GM12878 (cell line): Measurements from ENCODE around the gene PRKAB1. TPM values are rescaled to one million over a fixed set of nuclear protein-coding genes. Genes with fewer than 3 reads are reported as not detected.

ENCODE experiments used
- ATAC-seq: fragments of 200-7000 bp; cut with Tn5 transposase; 3 replicates; pipeline ENCODE4 v1.9.1; 2020; ENCODE audit warnings: mild to moderate bottlenecking, moderate library complexity
- BruUV-seq: library from RNA; stranded (reverse); fragments of 400-500 nt; replicated peaks from 2 replicates; lab custom pipeline; 2021; lab: Mats Ljungman, UMichigan
- CTCF ChIA-PET: fragments of 300-600 bp; sonication (Branson Sonifier 250); formaldehyde crosslinking; extraction: SDS; loops from one replicate; lab custom pipeline; 2021; ENCODE audit warnings: inconsistent platforms; lab: Yijun Ruan, JAX
- POLR2A ChIA-PET: fragments of 350-600 bp; formaldehyde crosslinking; extraction: SDS; loops from one replicate; lab custom pipeline; 2021; ENCODE audit warnings: inconsistent platforms; lab: Charles Lee
- RAD21 ChIA-PET: fragments of 300-600 bp; sonication (Branson Sonifier 250); formaldehyde crosslinking; loops from one replicate; lab custom pipeline; 2023; ENCODE audit warnings: antibody characterized with exemption; ENCODE audit not compliant: unreplicated experiment; lab: Charles Lee
- SMC1A ChIA-PET: fragments of 300-600 bp; sonication (Branson Sonifier 250); formaldehyde crosslinking; loops from one replicate; lab custom pipeline; 2023; ENCODE audit not compliant: unreplicated experiment, uncharacterized antibody; lab: Charles Lee
- DNase-seq: peaks from one replicate; pipeline ENCODE4 v3.0.0-alpha.2; 2011; ENCODE audit warnings: low read depth, low spot score
- FAIRE-seq: peaks from 3 replicates; lab custom pipeline; 2011; peaks lifted over from hg19 to GRCh38; lab: Jason Lieb, UNC
- H2AFZ ChIP-seq: 2 replicates; pipeline ENCODE4 v1.6.0; 2011; ENCODE audit warnings: low read depth, low read length, control low read depth; ENCODE audit not compliant: control insufficient read depth
- H3K27ac ChIP-seq: 2 replicates; pipeline ENCODE4 v1.5.1; 2011; ENCODE audit warnings: control low read depth; ENCODE audit not compliant: control insufficient read depth, insufficient read depth
- H3K27me3 ChIP-seq, 2 experiments: replicated peaks in 1 of 2; 2 replicates each; pipeline versions ENCODE4 v1.6.0 to v1.6.1; 2011; ENCODE audit warnings: low read length in 1 of 2; ENCODE audit not compliant: control insufficient read depth in 2 of 2, insufficient read depth in 2 of 2
- H3K36me3 ChIP-seq, 2 experiments: 2 replicates each; pipeline ENCODE4 v1.5.1; 2011; ENCODE audit warnings: low read length in 1 of 2; ENCODE audit not compliant: control insufficient read depth in 2 of 2, insufficient read depth in 2 of 2
- H3K4me1 ChIP-seq: 2 replicates; pipeline ENCODE4 v1.6.1; 2011; ENCODE audit warnings: mild to moderate bottlenecking, low read length, moderate library complexity, mixed read lengths; ENCODE audit not compliant: control insufficient read depth, insufficient read depth
- H3K4me2 ChIP-seq: 2 replicates; pipeline ENCODE4 v1.6.0; 2011; ENCODE audit warnings: control low read depth; ENCODE audit not compliant: control insufficient read depth, insufficient read depth
- H3K4me3 ChIP-seq: fragments of 200-600 bp; sonication (generic); 2 replicates; pipeline ENCODE4 v1.5.1; 2016
- H3K79me2 ChIP-seq: 2 replicates; pipeline ENCODE4 v1.6.0; 2011; ENCODE audit warnings: low read length; ENCODE audit not compliant: control insufficient read depth, insufficient read depth
- H3K9ac ChIP-seq: 2 replicates; pipeline ENCODE4 v1.8.0; 2011; ENCODE audit warnings: low read length, control low read depth, mixed read lengths; ENCODE audit not compliant: control insufficient read depth, insufficient read depth
- H3K9me3 ChIP-seq: replicated peaks from 3 replicates; pipeline ENCODE4 v1.5.1; 2011; ENCODE audit warnings: mild to moderate bottlenecking, low read length; ENCODE audit not compliant: control insufficient read depth, insufficient read depth
- H4K20me1 ChIP-seq: 2 replicates; pipeline ENCODE4 v1.6.0; 2011; ENCODE audit not compliant: control insufficient read depth, insufficient read depth
- NFXL1 ChIP-seq: fragments of 450-650 bp; IDR thresholded peaks from 2 replicates; pipeline ENCODE4 v1.6.1; 2017; ENCODE audit warnings: antibody characterized with exemption, mild to moderate bottlenecking, borderline replicate concordance
- POLR2AphosphoS5 ChIP-seq: IDR thresholded peaks from 2 replicates; pipeline ENCODE4 v1.6.1; 2011; ENCODE audit warnings: mild to moderate bottlenecking, low read length, inconsistent platforms
- WGBS: methylation state at CpG from one replicate; pipeline ENCODE4 v1.1.6; 2016; ENCODE audit warnings: low lambda C conversion rate; ENCODE audit not compliant: insufficient replicate concordance, insufficient coverage; ENCODE audit errors: missing lambda C conversion rate; 5-methylcytosine and 5-hydroxymethylcytosine counted together
- in situ Hi-C: fragments of 300-500 bp; cut with MboI; formaldehyde crosslinking; loops from 9 replicates; pipeline ENCODE4 v1.14.3; 2018; ENCODE audit warnings: mixed read lengths
- intact Hi-C: fragments of 100-400 bp; cut with micrococcal nuclease; formaldehyde crosslinking; loops from one replicate; pipeline ENCODE4 v1.14.2; 2022; ENCODE audit not compliant: unreplicated experiment
- polyA plus RNA-seq, 11 experiments: library from polyadenylated mRNA; depleted of rRNA in 4 of 11; unstranded in 6 of 11; stranded (reverse) in 5 of 11; fragments of >200 nt; fragmentation: Nextera tagmentation in 4 of 11; fragmentation: Illumina TruSeq in 1 of 11; extraction: Ambion mirVana in 4 of 11; extraction: Trizol in 1 of 11; gene quantifications; 1 replicate in 1 of 11; 2 replicates in 10 of 11; pipeline versions ENCODE4 v1.2.1 to v1.2.3, GENCODE V29; 2011 to 2016; ENCODE audit warnings: inconsistent platforms in 2 of 11, missing spikeins in 2 of 11, low read depth in 1 of 11
- total RNA-seq, 4 experiments: library from RNA; depleted of rRNA in 3 of 4; stranded (reverse); fragments of >200 nt in 3 of 4; fragmentation: Illumina TruSeq in 1 of 4; extraction: Trizol in 1 of 4; gene quantifications; 2 replicates each; pipeline versions ENCODE4 v1.2.1 to v1.2.3, GENCODE V29; 2013 to 2021
- TF ChIP-seq, protein P1 (sequence below): fragments of 450-650 bp; IDR thresholded peaks from 2 replicates; pipeline ENCODE4 v1.6.1; 2016; ENCODE audit warnings: mild to moderate bottlenecking

PRKAB1 gene
- total and polyA plus RNA-seq, 10 of the 15 experiments (the other 5 are each of a cell fraction or from before 2014, with no cell fraction given): 24.6 to 85.0 (median 50.6) TPM

DNA sequence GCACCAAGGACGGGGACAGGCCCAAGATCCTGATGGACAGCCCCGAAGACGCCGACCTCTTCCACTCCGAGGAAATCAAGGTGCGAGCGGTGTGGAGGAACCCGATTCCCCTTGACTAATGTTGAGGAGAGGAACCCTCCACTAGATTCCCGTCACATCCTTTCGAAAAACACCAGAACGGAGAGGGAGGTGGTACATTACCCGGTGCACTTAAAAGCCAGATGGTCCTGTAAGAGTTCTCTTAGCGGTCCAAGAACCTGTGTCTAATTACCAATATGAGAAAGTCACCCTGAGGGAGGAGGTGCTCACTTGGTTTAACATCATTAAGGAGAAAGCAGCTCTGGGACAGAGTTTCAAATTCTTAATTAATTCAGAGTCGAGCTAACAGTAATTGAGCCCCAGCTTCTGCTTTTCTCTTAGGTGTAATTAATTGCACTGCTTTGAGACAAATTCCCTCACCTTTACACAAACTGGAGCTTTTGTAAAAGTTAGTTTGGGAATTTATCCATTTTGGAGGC lies 450 bp downstream of the PRKAB1 start:
- WGBS: under 1% methylated on average over 14 of the region's 14 CpGs
- H3K4me2 ChIP-seq: peak overlapping the region; percentile 77
- peaks cover 2 to 10% of the 10 kb centered on the region in 2 experiments; a peak in 3 of 4 replicates for H3K36me3 ChIP-seq
- peaks cover 23% of the 10 kb centered on the region for H3K4me1 ChIP-seq
- no peaks in the 10 kb centered on the region for H4K20me1 ChIP-seq
- H3K4me3 ChIP-seq: peak overlapping the region; percentile 98
- RAD21 ChIA-PET: interaction anchor here (1.0 to 4.3 kb wide), 6 partner anchors 13 to 454 kb away, joined by 3 to 41 read pairs (median 5); partner anchors contain the start of gene BICDL1
- H3K27me3 ChIP-seq: no peaks in the 10 kb centered on the region
- H2AFZ ChIP-seq: peak overlapping the region; percentile 85
- intact Hi-C loops: loop anchor here (5.0 kb wide), 3 partner anchors 226 to 319 kb away; partner anchors contain the start of gene BICDL1
- CTCF ChIA-PET: interaction anchor here (0.9 to 7.2 kb wide), 8 partner anchors 9 to 60 kb away, joined by 3 to 91 read pairs (median 6); no protein-coding TSS in a partner anchor
- SMC1A ChIA-PET: interaction anchor here (6.9 kb wide), 1 partner anchor 12 kb away, joined by 83 read pairs; no protein-coding TSS in a partner anchor
- no TSS peak for BruUV-seq
- H3K9me3 ChIP-seq: no peaks in the 10 kb centered on the region
- POLR2A ChIA-PET: interaction anchor here (0.5 to 5.4 kb wide), 6 partner anchors 9 to 113 kb away, joined by 3 to 54 read pairs (median 3); no protein-coding TSS in a partner anchor
- FAIRE-seq (no peak), DNase-seq (no peak), ATAC-seq (no peak)
- peak overlapping the region; percentile 97 for H3K27ac ChIP-seq
- H3K79me2 ChIP-seq: peaks cover 40% of the 10 kb centered on the region
- TF ChIP-seq, protein P1, sequence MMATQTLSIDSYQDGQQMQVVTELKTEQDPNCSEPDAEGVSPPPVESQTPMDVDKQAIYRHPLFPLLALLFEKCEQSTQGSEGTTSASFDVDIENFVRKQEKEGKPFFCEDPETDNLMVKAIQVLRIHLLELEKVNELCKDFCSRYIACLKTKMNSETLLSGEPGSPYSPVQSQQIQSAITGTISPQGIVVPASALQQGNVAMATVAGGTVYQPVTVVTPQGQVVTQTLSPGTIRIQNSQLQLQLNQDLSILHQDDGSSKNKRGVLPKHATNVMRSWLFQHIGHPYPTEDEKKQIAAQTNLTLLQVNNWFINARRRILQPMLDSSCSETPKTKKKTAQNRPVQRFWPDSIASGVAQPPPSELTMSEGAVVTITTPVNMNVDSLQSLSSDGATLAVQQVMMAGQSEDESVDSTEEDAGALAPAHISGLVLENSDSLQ: peak; percentile 46; the same call in 1 of the 2 replicates
- TF ChIP-seq POLR2AphosphoS5 (no peak), NFXL1 (no peak)
- in situ Hi-C loops: loop anchor here (25.0 kb wide), 1 partner anchor 1531 kb away; the partner anchor contains the start of gene PEBP1
- H3K9ac ChIP-seq: peak overlapping the region; percentile 99
